GM21576 (cell line): ENCODE measurements around the gene SLC26A9.

Source experiments
- ATAC-seq: cut with Tn5 transposase; IDR thresholded peaks from one replicate; pipeline ENCODE4 v1.9.1; 2021; ENCODE audit warnings: mild to moderate bottlenecking, moderate library complexity; ENCODE audit not compliant: unreplicated experiment

Gene SLC26A9

DNA sequence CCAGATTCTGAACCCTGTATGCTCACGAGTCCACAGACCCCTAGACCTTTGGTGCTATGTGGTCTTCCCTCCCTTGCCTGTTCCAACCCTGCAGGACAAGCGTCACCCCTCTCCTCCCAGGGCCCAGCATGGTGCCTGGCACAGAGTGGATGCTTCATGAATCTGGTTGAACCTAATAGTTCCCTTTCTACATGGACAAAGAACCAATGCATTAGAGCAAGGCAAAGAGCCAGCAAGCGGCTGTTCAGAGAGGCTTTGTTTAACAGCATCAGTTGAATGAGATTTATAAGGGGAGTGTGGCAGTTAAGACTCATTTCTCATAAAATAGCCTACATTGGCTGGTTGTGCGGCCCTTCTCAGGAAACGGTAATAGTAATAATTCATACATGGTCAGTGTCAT, 14.9 kb downstream of the SLC26A9 start:
- no peak for ATAC-seq

GRCh38 chr1:205927676-205928075, 15.6 kb downstream of the SLC26A9 start:
- no peak for ATAC-seq

GRCh38 chr1:205927247-205927646, 16.0 kb downstream of the SLC26A9 start:
- ATAC-seq, result no peak

DNA sequence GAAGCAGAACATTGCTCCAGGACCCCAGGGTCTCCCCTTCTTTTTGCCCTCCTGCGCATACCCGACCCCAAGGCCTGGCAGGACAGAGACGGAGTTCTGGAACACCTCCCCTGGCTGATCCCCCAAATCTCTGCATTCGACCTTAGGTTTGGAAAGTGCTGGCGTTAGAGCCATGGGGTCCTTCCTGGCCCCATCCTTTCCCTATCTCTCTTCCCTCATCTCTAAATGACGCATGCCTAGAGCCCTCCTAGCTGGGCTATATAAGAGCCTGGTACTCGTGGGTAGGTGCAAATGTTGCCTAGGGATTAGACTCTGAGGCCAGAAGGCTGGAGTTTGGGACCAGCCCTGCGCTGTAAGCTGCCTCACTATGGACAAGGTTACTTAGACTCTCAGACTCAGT, 16.6 kb downstream of the SLC26A9 start:
- ATAC-seq, result no peak

- no peak for ATAC-seq
These were observed 17.0 kb downstream of the SLC26A9 start for GRCh38 chr1:205926213-205926612.

- ATAC-seq, result no peak
These were observed 17.5 kb downstream of the SLC26A9 start for GRCh38 chr1:205925736-205926135.

DNA sequence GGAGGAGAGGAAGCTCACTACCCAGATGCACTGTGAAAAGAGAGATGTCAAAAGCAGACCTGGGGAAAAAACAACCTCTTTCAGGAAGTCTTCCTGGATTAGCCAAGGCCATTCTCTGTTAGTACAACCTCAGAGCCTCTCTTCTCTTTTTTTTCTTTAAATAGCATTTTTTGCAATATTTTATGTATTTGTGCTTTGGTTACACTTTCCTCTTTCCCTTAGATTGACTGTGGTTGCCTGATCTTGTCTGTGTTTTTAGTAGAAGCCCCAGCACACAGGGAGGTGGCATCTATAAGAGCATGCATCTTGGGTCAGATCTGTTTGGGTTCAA, 18.8 kb downstream of the SLC26A9 start:
- ATAC-seq, result no peak

DNA sequence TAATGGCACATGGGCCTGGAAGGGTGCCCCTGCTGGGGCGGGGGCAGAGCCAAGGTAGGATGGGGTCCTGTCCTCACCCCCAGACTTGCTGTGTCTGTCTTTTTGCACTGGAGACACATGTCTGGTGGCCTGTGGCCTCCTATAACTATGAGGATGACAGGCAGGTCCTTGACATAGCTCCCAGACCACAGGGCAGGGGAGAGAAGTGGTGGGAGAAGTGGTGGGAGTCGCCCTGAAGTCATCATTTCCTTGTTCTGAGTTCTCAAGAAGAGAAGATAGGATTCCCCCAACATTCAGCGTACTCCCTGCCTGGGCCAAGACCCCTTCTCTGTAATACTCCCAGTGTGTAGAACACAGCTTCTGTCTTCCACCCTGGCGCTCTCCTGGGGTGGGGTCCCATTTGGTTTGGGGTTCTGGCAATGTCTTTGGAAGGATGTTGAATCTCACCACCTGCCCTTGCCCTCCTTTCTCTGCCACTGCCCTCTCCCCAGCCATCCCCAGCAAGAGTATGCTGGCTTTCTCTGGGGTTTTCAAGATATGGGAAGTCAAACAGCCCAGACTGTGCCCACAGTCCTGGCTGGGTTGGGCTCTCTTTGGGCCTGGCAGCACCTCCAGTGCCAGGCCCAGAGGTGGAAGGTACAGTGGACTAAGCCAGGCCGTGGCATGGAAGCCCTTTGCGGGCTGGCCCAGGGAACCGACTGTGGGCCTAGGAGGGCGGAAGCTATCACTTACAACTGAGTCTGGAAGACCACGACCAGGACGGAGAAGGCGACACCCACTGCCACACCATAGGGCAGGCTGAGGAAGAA, 19.4 kb downstream of the SLC26A9 start:
- ATAC-seq, result no peak

GRCh38 chr1:205922806-205923205, 20.4 kb downstream of the SLC26A9 start:
- ATAC-seq, result no peak

GRCh38 chr1:205922314-205922713, 20.9 kb downstream of the SLC26A9 start:
- ATAC-seq, result no peak

DNA sequence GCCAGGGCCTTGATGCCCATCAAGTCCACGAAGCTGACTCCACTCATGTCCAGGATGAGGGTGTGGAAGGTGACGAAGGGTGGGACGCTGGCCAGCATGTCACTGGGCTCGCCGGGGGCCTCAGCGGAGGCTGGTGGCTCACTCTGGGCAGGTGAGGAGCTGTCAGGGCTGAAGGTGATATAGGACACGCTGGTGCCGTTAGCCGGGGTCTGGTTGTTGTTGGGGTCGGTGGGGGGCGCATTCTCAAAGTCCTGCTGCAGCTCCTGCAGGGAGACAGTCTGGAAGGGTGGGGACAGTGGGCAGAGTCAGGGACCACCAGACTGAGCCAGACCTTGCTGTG, 21.7 kb downstream of the SLC26A9 start:
- ATAC-seq, result no peak

- ATAC-seq, result no peak
These were observed 22.2 kb downstream of the SLC26A9 start for GRCh38 chr1:205920861-205921569.

GRCh38 chr1:205920159-205920558, 23.1 kb downstream of the SLC26A9 start:
- no peak for ATAC-seq

GRCh38 chr1:205918955-205919746, 24.1 kb downstream of the SLC26A9 start:
- no peak for ATAC-seq

GRCh38 chr1:205917466-205918238, 25.6 kb downstream of the SLC26A9 start:
- ATAC-seq, result no peak

DNA sequence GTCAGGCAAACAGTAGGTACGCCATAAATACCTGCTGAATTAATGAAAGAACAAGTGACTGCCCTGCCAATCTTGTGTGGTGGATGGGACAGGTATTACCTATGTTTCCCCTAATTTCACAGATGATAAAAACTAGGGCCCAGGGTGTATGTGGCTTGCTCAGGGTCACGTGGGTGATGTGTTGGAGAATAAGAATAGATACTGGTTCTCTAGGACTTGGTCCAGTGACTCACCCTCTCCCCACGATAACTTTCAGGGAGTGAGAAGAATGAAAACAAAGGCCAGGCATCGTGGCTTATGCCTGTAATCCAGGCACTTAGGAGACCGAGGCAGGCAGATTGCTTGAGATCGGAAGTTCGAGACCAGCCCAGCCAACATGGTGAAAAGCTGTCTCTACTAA, 26.7 kb downstream of the SLC26A9 start:
- ATAC-seq, result no peak

DNA sequence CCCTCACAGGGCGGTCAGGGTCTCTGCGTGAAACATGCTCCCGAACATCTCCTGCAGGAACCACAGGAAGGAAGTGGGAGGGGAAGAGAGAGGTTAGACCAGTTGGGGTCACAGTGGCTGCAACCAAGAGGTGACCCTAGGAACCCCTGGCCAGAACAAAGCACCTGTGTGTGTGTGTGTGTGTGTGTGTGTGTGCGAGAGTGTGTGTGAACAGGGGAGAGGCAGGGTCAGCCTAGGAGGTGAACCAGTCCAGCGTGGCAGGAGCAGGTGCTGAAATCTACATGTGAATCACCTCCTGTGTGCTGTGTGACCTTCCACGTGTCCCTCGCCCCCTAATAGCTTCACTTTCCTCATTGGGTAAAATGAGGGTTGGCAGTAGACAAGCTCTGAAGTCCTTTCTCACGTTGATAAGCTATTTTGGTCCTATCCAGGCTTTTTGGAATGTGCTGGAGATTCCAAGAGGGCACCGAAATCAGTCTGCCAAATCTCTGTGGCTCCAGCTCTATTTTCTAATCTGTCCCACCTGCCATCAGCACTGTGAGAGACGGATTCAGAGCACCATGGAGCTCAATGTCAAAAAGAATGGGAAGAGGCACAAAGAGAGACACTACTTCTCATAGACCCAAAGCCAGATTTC, 27.8 kb downstream of the SLC26A9 start:
- no peak for ATAC-seq

DNA sequence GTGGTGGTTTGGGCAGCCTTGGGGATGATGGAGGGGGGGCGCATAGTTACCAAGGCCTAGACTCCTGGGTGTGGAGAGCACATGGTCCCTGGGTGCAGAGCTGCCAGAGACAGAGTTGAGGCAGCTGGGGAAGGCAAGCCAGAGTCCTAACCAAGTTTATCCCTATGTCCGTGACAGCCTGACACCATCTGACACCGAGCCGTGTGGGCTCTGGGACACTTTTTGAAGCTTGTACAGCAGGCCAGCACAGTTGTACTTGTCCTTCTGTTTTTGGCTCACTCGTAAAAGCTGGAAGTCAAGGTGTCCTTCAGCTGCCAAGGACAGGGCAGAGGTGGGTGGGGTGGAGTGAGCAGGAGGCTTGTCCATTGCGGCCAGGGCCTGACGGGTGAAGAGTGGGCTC, 28.5 kb downstream of the SLC26A9 start:
- no peak for ATAC-seq

GRCh38 chr1:205914155-205914507, 29.1 kb downstream of the SLC26A9 start:
- ATAC-seq, result no peak

DNA sequence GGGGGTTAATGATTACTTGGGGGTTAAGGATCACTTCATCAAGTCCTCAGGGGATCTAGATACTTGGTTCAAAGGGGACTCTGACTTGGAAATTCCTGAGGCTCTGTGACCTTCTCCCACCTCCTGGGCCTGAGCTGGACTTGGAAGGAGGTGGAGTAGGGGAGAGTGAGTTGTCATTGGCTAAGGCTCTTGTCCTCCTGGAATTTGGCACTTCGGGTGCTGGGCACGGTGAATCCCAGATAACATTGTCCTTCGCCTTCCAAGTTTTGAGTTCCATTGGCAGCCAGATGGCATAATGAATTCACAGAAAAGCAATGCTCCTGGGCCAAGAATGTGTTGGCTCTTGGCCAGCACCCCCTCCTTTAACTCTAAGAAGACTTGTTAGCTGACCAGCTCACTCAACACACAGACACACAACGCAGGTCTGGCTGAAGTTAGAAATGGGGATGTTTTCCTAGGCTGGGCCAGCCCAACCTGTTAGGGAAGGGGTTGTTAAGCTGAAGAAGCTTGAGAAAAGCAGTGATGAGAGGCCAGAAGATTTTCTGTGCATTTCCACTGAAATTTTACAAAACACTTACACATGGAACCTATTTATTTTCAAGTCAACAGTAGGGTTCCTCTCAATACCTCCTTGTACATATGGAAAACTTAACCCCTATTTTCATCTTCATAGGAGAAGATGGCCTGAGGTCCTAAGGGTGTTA, 29.7 kb downstream of the SLC26A9 start:
- no peak for ATAC-seq
